HFFc6 (cell line): ENCODE results near the gene ZNF563. TPM values are rescaled to one million over a fixed set of nuclear protein-coding genes. Genes with fewer than 3 reads are reported as not detected.

Experiments used
- DNase-seq: peaks from one replicate; pipeline ENCODE4 v3.0.0-alpha.2; 2018
- H3K27ac Mint-ChIP-seq: 2 replicates; pipeline ENCODE4 v1.8.0; 2020; ENCODE audit warnings: mild to moderate bottlenecking, mixed read lengths
- H3K27me3 Mint-ChIP-seq: 2 replicates; pipeline ENCODE4 v1.8.0; 2021; ENCODE audit warnings: mild to moderate bottlenecking, moderate library complexity, mixed read lengths; ENCODE audit not compliant: insufficient read depth
- H3K36me3 Mint-ChIP-seq: 2 replicates; pipeline ENCODE4 v1.8.0; 2021; ENCODE audit warnings: low read depth, mixed read lengths
- H3K4me1 Mint-ChIP-seq: 2 replicates; pipeline ENCODE4 v1.8.0; 2020; ENCODE audit warnings: low read depth, mixed read lengths
- H3K4me3 Mint-ChIP-seq: 2 replicates; pipeline ENCODE4 v1.8.0; 2020; ENCODE audit warnings: mild to moderate bottlenecking, moderate library complexity, mixed read lengths
- H3K9me3 Mint-ChIP-seq: 2 replicates; pipeline ENCODE4 v1.8.0; 2020; ENCODE audit warnings: mild to moderate bottlenecking, mixed read lengths
- total RNA-seq, 6 experiments: library from RNA; stranded (reverse); fragmentation: NEBNext Ultra II Directional; extraction: Animal tissue kit (Norgen Biotek cat#: 25700); gene quantifications; 2 replicates in 1 of 6; 3 replicates in 5 of 6; pipeline ENCODE4 v1.2.3, GENCODE V29; 2021
- TF ChIP-seq, protein P1 (sequence below): fragments of 200-600 bp; sonication (generic); IDR thresholded peaks from 2 replicates; pipeline ENCODE4 v1.5.0; 2021; ENCODE audit warnings: antibody characterized with exemption, mild to moderate bottlenecking

ZNF563 gene
- total RNA-seq, 6 experiments from 2014 or later = 1.5 to 2.1 (median 1.8) TPM

DNA sequence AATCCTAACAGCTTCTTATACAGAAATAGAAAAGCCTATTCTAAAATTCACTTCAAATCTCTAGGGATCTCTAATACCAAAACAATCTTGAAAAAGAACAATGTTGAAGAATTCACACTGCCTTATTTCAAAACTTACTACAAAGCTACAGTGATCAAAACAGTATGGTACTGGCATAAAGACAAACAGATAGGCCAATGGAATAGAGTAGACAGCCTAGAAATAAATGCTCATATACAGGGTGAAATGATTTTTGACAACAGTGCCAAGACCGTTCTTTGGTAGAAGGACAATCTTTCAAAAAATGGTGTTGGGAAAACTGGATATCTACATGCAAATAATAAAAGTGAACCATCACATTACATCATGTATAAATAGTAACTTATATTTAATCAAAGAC lies 11.8 kb upstream of the ZNF563 start:
- peaks cover 89% of the 10 kb centered on the region for H3K9me3 Mint-ChIP-seq
- TF ChIP-seq, protein P1, sequence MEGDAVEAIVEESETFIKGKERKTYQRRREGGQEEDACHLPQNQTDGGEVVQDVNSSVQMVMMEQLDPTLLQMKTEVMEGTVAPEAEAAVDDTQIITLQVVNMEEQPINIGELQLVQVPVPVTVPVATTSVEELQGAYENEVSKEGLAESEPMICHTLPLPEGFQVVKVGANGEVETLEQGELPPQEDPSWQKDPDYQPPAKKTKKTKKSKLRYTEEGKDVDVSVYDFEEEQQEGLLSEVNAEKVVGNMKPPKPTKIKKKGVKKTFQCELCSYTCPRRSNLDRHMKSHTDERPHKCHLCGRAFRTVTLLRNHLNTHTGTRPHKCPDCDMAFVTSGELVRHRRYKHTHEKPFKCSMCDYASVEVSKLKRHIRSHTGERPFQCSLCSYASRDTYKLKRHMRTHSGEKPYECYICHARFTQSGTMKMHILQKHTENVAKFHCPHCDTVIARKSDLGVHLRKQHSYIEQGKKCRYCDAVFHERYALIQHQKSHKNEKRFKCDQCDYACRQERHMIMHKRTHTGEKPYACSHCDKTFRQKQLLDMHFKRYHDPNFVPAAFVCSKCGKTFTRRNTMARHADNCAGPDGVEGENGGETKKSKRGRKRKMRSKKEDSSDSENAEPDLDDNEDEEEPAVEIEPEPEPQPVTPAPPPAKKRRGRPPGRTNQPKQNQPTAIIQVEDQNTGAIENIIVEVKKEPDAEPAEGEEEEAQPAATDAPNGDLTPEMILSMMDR = no peak
- no peak overlapping the region for H3K27ac Mint-ChIP-seq
- no peak overlapping the region for H3K4me3 Mint-ChIP-seq
- H3K4me1 Mint-ChIP-seq = no peaks in the 10 kb centered on the region
- H3K36me3 Mint-ChIP-seq = peaks cover 70% of the 10 kb centered on the region
- no peak for DNase-seq
- no peaks in the 10 kb centered on the region; the same call in 1 of the 2 replicates for H3K27me3 Mint-ChIP-seq

DNA sequence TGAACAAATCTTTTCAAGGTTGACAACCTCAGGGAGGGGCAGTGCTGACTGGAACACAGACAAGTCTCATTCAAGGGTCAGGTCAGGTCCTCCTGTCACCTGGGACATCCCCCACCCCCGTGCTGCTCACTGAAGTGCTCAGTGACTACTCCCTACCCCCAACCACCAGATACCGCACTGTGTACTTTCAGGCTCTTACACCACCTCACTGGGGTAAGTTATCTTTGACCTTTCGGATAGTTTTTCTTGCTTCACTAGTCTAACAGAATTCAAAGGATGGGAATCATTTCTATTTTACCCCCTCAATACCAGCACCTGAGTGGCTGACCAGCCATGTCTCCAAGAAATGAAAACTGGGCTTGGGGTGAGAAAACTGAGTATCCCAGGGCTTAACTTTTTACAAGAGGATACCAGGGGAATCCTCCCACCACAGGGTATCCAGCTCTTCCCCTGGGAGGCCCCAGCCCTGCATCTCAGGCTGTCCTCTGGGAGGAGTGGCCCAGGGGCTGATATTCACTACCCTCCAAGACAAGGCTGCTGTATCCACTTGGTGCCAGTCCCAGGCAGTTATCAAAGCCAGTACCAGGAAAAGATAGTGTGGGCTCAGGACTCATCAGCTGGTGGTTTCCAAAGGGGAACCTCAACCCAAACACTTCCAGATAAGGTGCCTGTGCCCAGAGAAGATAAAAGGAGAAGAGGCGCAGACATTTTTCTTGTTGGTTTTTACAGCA lies 2.1 kb downstream of the ZNF563 start:
- Mint-ChIP-seq H3K36me3 (peaks cover 17% of the 10 kb centered on the region), H3K9me3 (peaks cover 10% of the 10 kb centered on the region; the same call in 1 of the 2 replicates), H3K4me3 (peak overlapping the region; percentile 35; the same call in 1 of the 2 replicates), H3K27me3 (no peaks in the 10 kb centered on the region; the same call in 1 of the 2 replicates), H3K27ac (no peak overlapping the region), H3K4me1 (peaks cover 21% of the 10 kb centered on the region)
- no peak for DNase-seq
- TF ChIP-seq, protein P1 = no peak

DNA sequence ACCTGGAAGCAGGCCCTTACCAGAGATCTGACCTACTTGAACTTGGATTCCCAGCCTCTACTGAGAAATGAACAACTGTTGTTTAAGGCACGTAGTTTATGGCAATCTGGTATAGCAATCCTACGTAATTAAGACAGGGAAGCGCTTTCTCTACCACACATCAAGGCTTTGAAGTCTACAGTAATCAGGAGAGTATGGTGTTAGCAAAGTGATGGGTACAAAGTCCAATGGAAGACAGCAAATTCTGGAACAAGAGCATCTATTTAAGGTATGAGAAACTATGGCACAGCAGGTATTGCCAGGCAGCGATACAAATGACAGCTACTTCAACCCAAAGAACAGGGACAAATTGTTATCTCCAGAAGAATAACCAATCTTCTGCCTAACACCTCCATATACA lies 3.1 kb downstream of the ZNF563 start:
- Mint-ChIP-seq H3K27me3 (no peaks in the 10 kb centered on the region; the same call in 1 of the 2 replicates), H3K27ac (no peak overlapping the region), H3K9me3 (peaks cover 20% of the 10 kb centered on the region)

DNA sequence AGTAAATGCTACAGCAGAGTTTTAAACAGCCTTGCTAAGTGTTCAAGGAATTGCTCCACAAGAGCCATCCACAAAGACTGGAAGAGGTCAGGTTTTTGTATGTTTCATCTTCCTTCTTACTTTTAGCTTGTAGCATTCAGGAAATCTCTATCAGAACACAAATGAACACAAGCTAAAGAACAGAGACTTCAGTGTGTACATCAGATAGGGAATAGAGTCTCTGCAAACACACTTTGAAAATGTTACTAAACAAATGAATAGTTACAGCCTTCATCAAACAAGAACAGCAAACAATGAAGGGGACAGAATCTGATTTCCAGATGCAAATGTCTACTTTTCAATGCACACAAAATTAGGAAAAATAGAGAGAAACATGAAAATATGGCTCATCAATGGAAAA lies 7.7 kb downstream of the ZNF563 start:
- Mint-ChIP-seq H3K36me3 (peaks cover 61% of the 10 kb centered on the region), H3K4me3 (no peak overlapping the region), H3K4me1 (no peaks in the 10 kb centered on the region), H3K27me3 (no peaks in the 10 kb centered on the region), H3K27ac (no peak overlapping the region), H3K9me3 (peaks cover 50% of the 10 kb centered on the region)
- no peak for DNase-seq
- TF ChIP-seq, protein P1 = no peak

More for the DNA sequence above, 3.1 kb downstream of the ZNF563 start:
- no peak overlapping the region for H3K4me3 Mint-ChIP-seq
- peaks cover 21% of the 10 kb centered on the region for H3K4me1 Mint-ChIP-seq
- peaks cover 28% of the 10 kb centered on the region for H3K36me3 Mint-ChIP-seq
- DNase-seq = no peak
- TF ChIP-seq, protein P1 = no peak

DNA sequence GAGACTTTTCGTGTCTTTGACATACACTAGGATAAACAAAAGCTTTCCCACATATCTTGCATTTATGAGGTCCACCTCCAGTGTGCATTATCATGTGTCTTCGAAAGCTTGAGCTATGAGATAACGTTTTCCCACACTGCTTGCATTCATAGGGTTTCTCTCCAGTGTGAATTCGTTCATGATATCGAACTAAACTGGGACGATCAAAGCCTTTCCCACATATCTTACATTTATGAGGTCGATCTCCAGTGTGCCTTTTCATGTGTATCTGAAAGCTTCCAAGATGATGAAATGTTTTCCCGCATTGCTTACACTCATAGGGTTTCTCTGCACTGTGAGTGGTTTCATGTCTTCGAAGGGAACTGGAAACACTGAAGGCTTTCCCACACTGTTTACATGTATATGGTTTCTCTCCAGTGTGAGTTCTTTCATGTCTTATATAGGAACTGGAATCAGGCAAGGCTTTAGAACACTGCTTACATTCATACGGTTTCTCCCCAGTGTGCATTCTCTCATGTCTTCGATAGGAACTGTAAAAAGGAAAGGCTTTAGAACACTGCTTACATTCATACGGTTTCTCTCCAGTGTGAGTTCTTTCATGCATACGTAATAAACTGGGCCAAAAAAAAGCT lies 14.5 kb downstream of the ZNF563 start:
- no peak overlapping the region for H3K4me3 Mint-ChIP-seq

More for the DNA sequence above, 14.5 kb downstream of the ZNF563 start:
- no peak for DNase-seq
- Mint-ChIP-seq H3K9me3 (peaks cover 77% of the 10 kb centered on the region), H3K27ac (no peak overlapping the region), H3K27me3 (no peaks in the 10 kb centered on the region; the same call in 1 of the 2 replicates), H3K36me3 (peaks cover 63% of the 10 kb centered on the region), H3K4me1 (no peaks in the 10 kb centered on the region; the same call in 1 of the 2 replicates)
- TF ChIP-seq, protein P1 = no peak
